IPS DF 6.9 (cell line): ENCODE results near the gene DLL3.

Experiments used
- DNase-seq: peaks from one replicate; pipeline ENCODE4 v3.0.0-alpha.2; 2013; ENCODE audit warnings: low read depth, low spot score
- H3K27ac ChIP-seq: one replicate; pipeline ENCODE4 v1.5.1; 2013; ENCODE audit warnings: low read length, control low read depth
- H3K27me3 ChIP-seq: 2 replicates; pipeline ENCODE4 v1.6.1; 2013; ENCODE audit warnings: mild to moderate bottlenecking, low read length; ENCODE audit not compliant: control insufficient read depth, insufficient read depth
- H3K36me3 ChIP-seq: 2 replicates; pipeline ENCODE4 v1.6.1; 2013; ENCODE audit warnings: low read length; ENCODE audit not compliant: control insufficient read depth, insufficient read depth
- H3K4me1 ChIP-seq: 2 replicates; pipeline ENCODE4 v1.6.1; 2013; ENCODE audit warnings: low read length; ENCODE audit not compliant: control insufficient read depth, insufficient read depth
- H3K4me3 ChIP-seq: 2 replicates; pipeline ENCODE4 v1.5.1; 2013; ENCODE audit warnings: mild to moderate bottlenecking, low read length
- H3K9me3 ChIP-seq: 2 replicates; pipeline ENCODE4 v1.6.1; 2013; ENCODE audit warnings: low read length, inconsistent platforms; ENCODE audit not compliant: control insufficient read depth, insufficient read depth
- WGBS: extraction: QIAGEN DNeasy Blood & Tissue Kit; methylation state at CpG from one replicate; pipeline ENCODE4 v1.1.7; 2013; ENCODE audit warnings: mixed read lengths, missing lambda C conversion rate; ENCODE audit not compliant: insufficient read length, insufficient coverage; 5-methylcytosine and 5-hydroxymethylcytosine counted together

Gene DLL3

DNA sequence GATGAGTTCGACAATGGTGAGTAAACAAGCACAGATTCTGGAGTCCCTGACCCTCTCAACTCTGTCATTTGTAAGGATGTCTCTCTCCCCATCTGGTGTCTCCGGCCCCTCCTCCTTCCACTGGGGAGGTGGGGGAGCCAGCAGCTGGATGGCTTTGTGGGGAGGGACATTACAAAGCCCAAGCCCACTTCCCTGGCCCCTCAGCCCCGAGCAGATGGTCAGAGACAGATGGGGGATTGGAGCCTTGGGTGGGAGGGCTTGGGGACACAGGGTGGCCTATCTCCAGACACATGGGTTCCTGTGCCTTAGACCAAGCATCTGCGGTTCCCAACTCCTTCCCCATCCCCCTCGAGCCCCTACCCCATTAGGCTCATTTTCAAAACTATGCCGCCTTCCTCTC lies 15.6 kb upstream of the DLL3 start:
- no peak for DNase-seq
- WGBS, result no CpG with 5 or more reads among the region's 6 CpGs
- no peaks in the 10 kb centered on the region for H3K9me3 ChIP-seq
- H3K4me1 ChIP-seq, result 0 out of 2 replicates have a peak, but pooled peaks cover 2% of the 10 kb centered on the region
- no peaks in the 10 kb centered on the region for H3K27me3 ChIP-seq
- H3K4me3 ChIP-seq, result no peak overlapping the region
- no peak overlapping the region for H3K27ac ChIP-seq
- H3K36me3 ChIP-seq, result peaks cover 24% of the 10 kb centered on the region

DNA sequence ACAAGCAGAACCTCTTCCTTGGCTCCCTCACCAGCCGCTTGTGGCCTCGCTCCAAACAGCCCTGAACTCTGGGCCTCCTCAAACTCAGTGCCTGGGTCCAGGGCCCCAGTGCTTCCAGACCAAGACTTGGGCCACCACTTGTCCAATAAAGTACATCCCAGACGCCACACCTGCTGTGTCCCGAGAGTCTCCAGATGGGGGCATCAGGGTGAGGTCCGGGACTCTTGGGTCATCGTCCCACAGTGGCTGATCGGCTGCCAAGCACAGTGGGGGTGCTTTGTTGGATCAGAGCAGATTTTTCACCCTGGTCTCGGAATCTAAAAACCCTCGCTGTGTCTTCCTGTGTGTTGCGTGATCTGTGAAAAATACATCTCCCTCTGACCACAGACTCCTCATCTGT lies 9.0 kb upstream of the DLL3 start:
- no peaks in the 10 kb centered on the region for H3K9me3 ChIP-seq
- no peak for DNase-seq
- no peaks in the 10 kb centered on the region for H3K4me1 ChIP-seq
- H3K27me3 ChIP-seq, result no peaks in the 10 kb centered on the region
- WGBS, result no CpG with 5 or more reads among the region's 10 CpGs
- H3K36me3 ChIP-seq, result peaks cover 37% of the 10 kb centered on the region
- no peak overlapping the region for H3K27ac ChIP-seq
- H3K4me3 ChIP-seq, result no peak overlapping the region

DNA sequence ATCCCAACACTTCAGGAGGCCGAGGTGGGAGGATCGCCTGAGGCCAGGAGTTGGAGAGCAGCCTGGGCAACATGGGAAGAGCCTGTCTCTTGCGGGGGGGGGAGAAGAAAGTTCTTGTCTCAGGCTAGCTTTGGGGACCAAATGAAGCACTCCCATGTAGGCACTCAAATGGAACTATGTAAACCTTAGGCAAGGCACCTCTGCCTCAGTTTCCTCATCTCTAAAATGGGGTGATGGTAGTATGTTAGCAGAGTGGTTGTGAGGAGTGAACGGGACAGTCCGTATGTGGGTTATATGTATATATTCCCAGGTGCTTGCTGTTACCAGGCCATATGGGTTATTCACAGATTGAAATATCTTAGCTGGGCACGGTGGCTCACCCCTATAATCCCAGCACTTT lies 6.5 kb upstream of the DLL3 start:
- Histone ChIP-seq H3K36me3 (peaks cover 21% of the 10 kb centered on the region), H3K4me1 (no peaks in the 10 kb centered on the region), H3K27ac (no peak overlapping the region), H3K9me3 (no peaks in the 10 kb centered on the region; the same call in 1 of the 2 replicates), H3K4me3 (no peak overlapping the region), H3K27me3 (no peaks in the 10 kb centered on the region)
- no peak for DNase-seq
- WGBS, result no CpG with 5 or more reads among the region's 6 CpGs

DNA sequence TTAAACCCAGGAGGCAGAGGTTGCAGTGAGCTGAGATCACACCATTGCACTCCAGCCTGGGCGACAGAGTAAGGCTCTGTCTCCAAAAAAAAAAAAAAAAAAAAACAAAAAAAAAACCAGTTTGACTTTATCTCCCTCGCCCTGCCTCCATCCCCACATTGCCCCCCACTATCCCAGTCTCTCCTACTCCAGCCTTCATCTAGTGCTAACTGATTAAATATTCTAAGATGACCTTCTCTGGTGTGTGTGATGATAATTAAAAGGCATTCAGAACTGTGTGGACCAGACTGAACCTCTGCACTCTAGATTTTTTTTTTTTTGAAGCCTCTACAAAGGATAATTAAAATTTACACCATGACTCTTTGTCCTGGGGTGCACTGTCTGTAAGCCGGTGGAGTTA lies 6.0 kb upstream of the DLL3 start:
- no peak overlapping the region for H3K4me3 ChIP-seq
- H3K27ac ChIP-seq, result no peak overlapping the region
- H3K9me3 ChIP-seq, result no peaks in the 10 kb centered on the region; the same call in 1 of the 2 replicates
- no CpG with 5 or more reads among the region's 3 CpGs for WGBS
- peaks cover 20% of the 10 kb centered on the region for H3K36me3 ChIP-seq
- DNase-seq, result no peak
- H3K27me3 ChIP-seq, result no peaks in the 10 kb centered on the region
- H3K4me1 ChIP-seq, result no peaks in the 10 kb centered on the region

DNA sequence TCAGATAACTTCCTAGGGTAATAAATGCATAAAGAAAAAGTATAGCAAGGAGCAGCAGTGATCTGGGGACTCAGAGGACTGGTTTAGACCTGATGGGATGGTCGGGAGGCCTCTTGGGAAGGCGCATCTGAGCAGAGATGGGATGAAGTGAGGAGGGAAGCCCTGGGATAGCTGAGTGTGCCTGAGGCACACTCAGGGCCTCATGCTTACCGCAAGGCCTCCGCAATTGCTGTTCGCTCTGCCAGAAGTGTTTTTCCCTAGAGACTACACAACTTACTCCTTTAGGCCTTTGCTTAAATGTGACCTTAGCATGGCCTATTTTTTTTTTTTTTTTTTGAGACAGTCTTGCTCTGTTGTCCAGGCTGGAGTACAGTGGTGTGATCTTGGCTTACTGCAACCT lies 4.1 kb upstream of the DLL3 start:
- Histone ChIP-seq H3K4me3 (no peak overlapping the region), H3K4me1 (peaks cover 3% of the 10 kb centered on the region; the same call in 1 of the 2 replicates), H3K36me3 (0 out of 2 replicates have a peak, but pooled peaks cover 2% of the 10 kb centered on the region), H3K9me3 (no peaks in the 10 kb centered on the region; the same call in 1 of the 2 replicates), H3K27ac (no peak overlapping the region), H3K27me3 (peaks cover 10% of the 10 kb centered on the region)
- no CpG with 5 or more reads among the region's 5 CpGs for WGBS
- no peak for DNase-seq

DNA sequence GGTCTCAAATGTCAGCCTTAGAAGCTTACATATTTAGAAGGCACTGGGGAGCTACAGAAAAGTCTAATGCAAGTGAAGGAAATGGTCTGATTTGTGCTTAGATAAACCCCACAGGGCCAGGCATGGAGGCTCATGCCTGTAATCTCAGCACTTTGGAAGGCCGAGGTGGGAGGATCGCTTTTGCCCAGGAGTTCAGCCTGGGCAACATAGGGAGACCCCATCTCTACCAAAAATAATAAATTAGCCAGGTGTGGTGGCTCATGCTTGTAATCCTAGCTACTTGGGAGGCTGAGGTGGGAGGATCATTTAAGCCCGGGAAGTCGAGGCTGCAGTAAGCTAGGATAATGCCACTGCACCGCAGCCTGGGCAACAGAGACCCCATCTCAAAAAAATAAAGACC lies 2.7 kb upstream of the DLL3 start:
- H3K36me3 ChIP-seq, result 0 out of 2 replicates have a peak, but pooled peaks cover 2% of the 10 kb centered on the region
- H3K4me1 ChIP-seq, result peaks cover 3% of the 10 kb centered on the region; the same call in 1 of the 2 replicates
- no CpG with 5 or more reads among the region's 5 CpGs for WGBS
- H3K27ac ChIP-seq, result no peak overlapping the region
- H3K27me3 ChIP-seq, result peaks cover 13% of the 10 kb centered on the region
- no peak overlapping the region for H3K4me3 ChIP-seq
- DNase-seq, result no peak
- H3K9me3 ChIP-seq, result no peaks in the 10 kb centered on the region; the same call in 1 of the 2 replicates

DNA sequence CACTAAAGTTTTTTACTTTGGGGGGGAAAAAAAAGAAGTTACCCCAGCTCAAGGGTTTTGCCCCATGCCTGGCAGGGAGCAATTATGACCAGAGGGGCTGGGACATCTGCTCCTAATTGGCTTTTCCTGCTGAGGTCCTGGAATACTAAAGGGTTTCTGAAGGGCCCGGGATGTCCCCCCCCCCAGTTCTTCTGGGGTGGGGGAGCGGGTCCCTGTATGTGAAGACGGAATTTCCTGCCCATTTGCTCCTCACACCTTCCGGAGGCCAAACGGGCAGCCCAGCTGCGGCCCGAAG lies 1.1 kb upstream of the DLL3 start:
- Histone ChIP-seq H3K27ac (no peak overlapping the region), H3K4me3 (no peak overlapping the region; the same call in 1 of the 2 replicates), H3K9me3 (no peaks in the 10 kb centered on the region; the same call in 1 of the 2 replicates), H3K36me3 (no peaks in the 10 kb centered on the region), H3K4me1 (peaks cover 3% of the 10 kb centered on the region; the same call in 1 of the 2 replicates), H3K27me3 (peaks cover 13% of the 10 kb centered on the region)
- WGBS, result no CpG with 5 or more reads among the region's 7 CpGs
- DNase-seq, result no peak

DNA sequence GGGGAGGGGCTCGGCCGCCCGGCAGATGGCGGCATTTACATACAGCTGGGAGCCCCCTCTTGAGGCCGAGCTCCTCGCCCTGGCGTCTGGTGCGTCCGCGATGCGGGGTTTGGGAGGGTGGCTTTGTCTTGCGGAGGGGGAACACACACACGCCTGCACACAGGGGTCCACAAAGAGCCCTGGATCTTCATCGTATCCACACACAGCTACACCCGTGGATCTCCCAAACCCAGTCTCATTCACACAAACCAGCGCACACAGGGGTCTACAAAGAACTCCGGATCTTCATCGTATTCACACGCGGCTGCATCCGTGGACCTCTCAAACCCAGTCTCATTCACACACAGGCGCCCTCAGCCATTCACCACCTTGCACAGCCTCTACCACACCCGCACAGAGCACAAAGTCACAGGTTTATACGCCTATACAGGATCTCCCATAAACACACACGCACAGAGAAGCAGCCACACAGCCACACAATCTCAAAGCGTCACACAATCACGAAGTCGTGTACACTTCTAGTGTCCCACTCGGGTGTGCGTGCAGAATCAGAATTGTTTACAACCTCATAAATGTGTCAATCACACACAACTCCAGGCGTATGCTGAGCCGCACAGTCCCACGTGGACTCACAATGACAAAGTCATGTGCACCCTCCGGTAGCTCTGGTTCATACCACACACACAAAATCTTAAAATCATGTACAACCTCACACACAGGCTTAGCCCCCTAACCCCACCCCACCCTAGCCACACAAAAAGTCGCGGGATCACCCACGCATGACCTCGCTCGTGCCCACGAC lies 550 bp upstream of the DLL3 start:
- no peak for DNase-seq
- Histone ChIP-seq H3K36me3 (no peaks in the 10 kb centered on the region), H3K27me3 (peaks cover 15% of the 10 kb centered on the region), H3K4me1 (peaks cover 3% of the 10 kb centered on the region; the same call in 1 of the 2 replicates), H3K27ac (no peak overlapping the region), H3K4me3 (peak overlapping the region; percentile 64; the same call in 1 of the 2 replicates), H3K9me3 (no peaks in the 10 kb centered on the region; the same call in 1 of the 2 replicates)
- WGBS, result no CpG with 5 or more reads among the region's 40 CpGs

DNA sequence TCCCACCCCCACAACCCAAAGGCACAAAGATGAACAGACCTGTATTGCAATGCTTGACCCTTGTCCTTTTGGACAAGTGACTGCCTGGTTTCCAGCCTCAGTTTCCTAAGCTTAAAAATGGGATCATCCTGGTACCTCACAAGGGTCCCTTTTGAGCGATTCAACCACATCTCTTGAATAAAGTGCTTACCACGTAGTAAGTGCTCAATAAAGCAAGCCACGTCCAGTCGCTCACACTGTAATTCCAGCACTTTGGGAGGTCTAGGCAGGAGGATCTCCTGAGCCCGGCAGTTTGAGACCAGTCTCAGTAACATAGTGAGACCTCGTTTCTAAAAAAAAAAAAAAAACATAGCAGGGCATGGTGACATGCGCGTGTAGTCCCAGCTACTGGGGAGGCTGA lies 1.2 kb downstream of the DLL3 start:
- H3K36me3 ChIP-seq, result no peaks in the 10 kb centered on the region
- no peak overlapping the region for H3K27ac ChIP-seq
- WGBS, result no CpG with 5 or more reads among the region's 8 CpGs
- peaks cover 3% of the 10 kb centered on the region; the same call in 1 of the 2 replicates for H3K4me1 ChIP-seq
- H3K27me3 ChIP-seq, result peaks cover 15% of the 10 kb centered on the region
- no peaks in the 10 kb centered on the region; the same call in 1 of the 2 replicates for H3K9me3 ChIP-seq
- no peak for DNase-seq
- no peak overlapping the region for H3K4me3 ChIP-seq

DNA sequence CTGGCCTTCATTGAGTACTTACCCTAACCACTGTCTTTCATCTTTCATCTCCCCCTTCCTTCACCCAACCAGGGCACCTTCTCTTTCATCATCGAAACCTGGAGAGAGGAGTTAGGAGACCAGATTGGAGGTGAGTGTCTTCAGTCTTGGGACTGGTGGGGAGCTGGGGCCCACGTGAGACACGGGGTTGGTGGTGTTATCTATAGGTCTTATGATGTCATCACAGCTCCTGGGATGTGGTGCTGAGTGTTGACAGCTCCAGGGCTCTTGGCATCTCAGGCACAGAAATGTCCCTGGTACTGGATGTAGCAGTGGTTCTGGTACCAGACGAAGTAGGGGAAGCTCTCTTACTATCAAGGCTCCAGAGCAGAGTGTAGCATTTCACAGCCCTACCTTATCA lies 1.8 kb downstream of the DLL3 start:
- Histone ChIP-seq H3K4me3 (no peak overlapping the region), H3K36me3 (no peaks in the 10 kb centered on the region), H3K9me3 (no peaks in the 10 kb centered on the region; the same call in 1 of the 2 replicates), H3K27ac (no peak overlapping the region), H3K27me3 (peaks cover 18% of the 10 kb centered on the region), H3K4me1 (peaks cover 3% of the 10 kb centered on the region; the same call in 1 of the 2 replicates)
- no peak for DNase-seq
- WGBS, result no CpG with 5 or more reads among the region's 4 CpGs
